Tibial nerve (tissue), 3 donors: Measurements from ENCODE around the gene NUF2.

Experiments used
- POLR2A ChIP-seq, 2 donors: fragments of 450-650 bp; IDR thresholded peaks; one replicate each; pipeline ENCODE4 v1.6.1; 2017; ENCODE audit warnings: antibody characterized with exemption in 2 of 2, mild to moderate bottlenecking in 2 of 2, moderate library complexity in 2 of 2
- TF ChIP-seq, protein P1 (sequence below), 5 experiments: fragments of 200-600 bp in 3 of 5; fragments of 450-650 bp in 2 of 5; sonication (generic) in 3 of 5; IDR thresholded peaks; one replicate each; pipeline ENCODE4 v1.5.1; 2016 to 2019; ENCODE audit warnings: antibody characterized with exemption in 5 of 5, mild to moderate bottlenecking in 3 of 5, moderate library complexity in 2 of 5

- TF ChIP-seq POLR2A (IDR thresholded peaks at IDR 0.05): no peak
- TF ChIP-seq, protein P1, sequence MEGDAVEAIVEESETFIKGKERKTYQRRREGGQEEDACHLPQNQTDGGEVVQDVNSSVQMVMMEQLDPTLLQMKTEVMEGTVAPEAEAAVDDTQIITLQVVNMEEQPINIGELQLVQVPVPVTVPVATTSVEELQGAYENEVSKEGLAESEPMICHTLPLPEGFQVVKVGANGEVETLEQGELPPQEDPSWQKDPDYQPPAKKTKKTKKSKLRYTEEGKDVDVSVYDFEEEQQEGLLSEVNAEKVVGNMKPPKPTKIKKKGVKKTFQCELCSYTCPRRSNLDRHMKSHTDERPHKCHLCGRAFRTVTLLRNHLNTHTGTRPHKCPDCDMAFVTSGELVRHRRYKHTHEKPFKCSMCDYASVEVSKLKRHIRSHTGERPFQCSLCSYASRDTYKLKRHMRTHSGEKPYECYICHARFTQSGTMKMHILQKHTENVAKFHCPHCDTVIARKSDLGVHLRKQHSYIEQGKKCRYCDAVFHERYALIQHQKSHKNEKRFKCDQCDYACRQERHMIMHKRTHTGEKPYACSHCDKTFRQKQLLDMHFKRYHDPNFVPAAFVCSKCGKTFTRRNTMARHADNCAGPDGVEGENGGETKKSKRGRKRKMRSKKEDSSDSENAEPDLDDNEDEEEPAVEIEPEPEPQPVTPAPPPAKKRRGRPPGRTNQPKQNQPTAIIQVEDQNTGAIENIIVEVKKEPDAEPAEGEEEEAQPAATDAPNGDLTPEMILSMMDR (IDR thresholded peaks at IDR 0.05): no peak
Measured at GRCh38 chr1:163379801-163380200, 58.0 kb downstream of the NUF2 start.
